Keratinocyte (primary cell): ENCODE measurements around the gene MAGI3.

ENCODE experiments used
- CTCF ChIP-seq, 3 experiments: IDR thresholded peaks in 1 of 3; conservative IDR thresholded peaks in 1 of 3; optimal IDR thresholded peaks in 1 of 3; 2 replicates in 2 of 3; 3 replicates in 1 of 3; pipeline versions ENCODE3 to v1.5.1; 2011; ENCODE audit warnings: low read length in 3 of 3, mild to moderate bottlenecking in 3 of 3, moderate library complexity in 2 of 3, control low read depth in 1 of 3, inconsistent platforms in 1 of 3; ENCODE audit not compliant: insufficient read depth in 2 of 3; ENCODE audit errors: extremely low read depth in 1 of 3
- EZH2 ChIP-seq: IDR thresholded peaks from one replicate; pipeline ENCODE4 v1.6.1; 2012; ENCODE audit warnings: inconsistent platforms, mild to moderate bottlenecking, low read length, moderate library complexity

- TF ChIP-seq CTCF (optimal IDR thresholded peaks at IDR 0.05 in 1 of 3, IDR thresholded peaks at IDR 0.05 in 1 of 3, conservative IDR thresholded peaks at IDR 0.05 in 1 of 3; ENCODE audit: extremely low read depth in 1 of 3, insufficient read depth in 2 of 3, low read length in 3 of 3): no peak
- no peak for TF ChIP-seq EZH2
These were observed 42.9 kb downstream of the MAGI3 start for GRCh38 chr1:113433184-113433583.
